Subcutaneous abdominal adipose tissue (tissue), 5 donors: Measurements from ENCODE around the gene PI4KB.
A peak's percentile ranks its signal among the peaks of the same experiment; 100 is the strongest.
"Not testable (repeated sequence)": the region's sequence is repeated elsewhere in the genome, so short reads cannot be mapped to it uniquely, and the experiment has no call there.

ENCODE experiments used
- H3K27ac ChIP-seq: one replicate; pipeline ENCODE4 v1.7.0; 2013; ENCODE audit warnings: low read depth, mild to moderate bottlenecking, inconsistent platforms, low read length, moderate library complexity
- H3K27me3 ChIP-seq, 5 donors: one replicate each; pipeline ENCODE4 v1.7.0; 2013; ENCODE audit warnings: low read length in 5 of 5, inconsistent platforms in 1 of 5; ENCODE audit not compliant: control insufficient read depth in 5 of 5, insufficient read depth in 4 of 5
- H3K36me3 ChIP-seq, 5 donors: one replicate each; pipeline ENCODE4 v1.7.0; 2013; ENCODE audit warnings: low read length in 5 of 5; ENCODE audit not compliant: control insufficient read depth in 5 of 5, insufficient read depth in 5 of 5
- H3K4me1 ChIP-seq, 5 donors: one replicate each; pipeline ENCODE4 v1.7.0; 2013; ENCODE audit warnings: low read length in 5 of 5, mild to moderate bottlenecking in 3 of 5, moderate library complexity in 1 of 5; ENCODE audit not compliant: control insufficient read depth in 5 of 5, insufficient read depth in 5 of 5
- H3K4me3 ChIP-seq, 5 donors: one replicate each; pipeline ENCODE4 v1.7.0; 2013; ENCODE audit warnings: low read length in 5 of 5, low read depth in 1 of 5
- H3K9ac ChIP-seq, 5 donors: one replicate each; pipeline ENCODE4 v1.7.0; 2013; ENCODE audit warnings: low read length in 5 of 5, mild to moderate bottlenecking in 4 of 5, moderate library complexity in 3 of 5
- H3K9me3 ChIP-seq, 5 donors: one replicate each; pipeline ENCODE4 v1.7.0; 2013; ENCODE audit warnings: low read length in 5 of 5; ENCODE audit not compliant: control insufficient read depth in 5 of 5
- donor health status: healthy.
- donor health status: healthy.
- donor health status: healthy.
- donor health status: healthy.
- donor health status: healthy.

Gene PI4KB

GRCh38 chr1:151367658-151368392 is 40.6 kb upstream of the PI4KB start:
- Histone ChIP-seq H3K27me3 (no peaks in the 10 kb centered on the region), H3K4me1 (peaks cover 8 to 67% (median 61%) of the 10 kb centered on the region in 5 donors), H3K9me3 (no peaks in the 10 kb centered on the region), H3K27ac (peak overlapping the region; percentile 97), H3K36me3 (peaks cover 0 to 55% (median 35%) of the 10 kb centered on the region in 5 donors), H3K4me3 (peak overlapping the region in 1 of 5 donors; percentile 24), H3K9ac (peak overlapping the region in 3 of 5 donors; percentile 12 to 63 (median 20))

GRCh38 chr1:151364996-151365395 is 37.8 kb upstream of the PI4KB start:
- H3K4me3 ChIP-seq = no peak overlapping the region

GRCh38 chr1:151362308-151363155 is 35.3 kb upstream of the PI4KB start:
- H3K27me3 ChIP-seq = no peaks in the 10 kb centered on the region
- peaks cover 0 to 9% (median 0%) of the 10 kb centered on the region in 5 donors for H3K9me3 ChIP-seq
- H3K9ac ChIP-seq = no peak overlapping the region
- peaks cover 0 to 54% (median 40%) of the 10 kb centered on the region in 5 donors for H3K36me3 ChIP-seq
- H3K4me1 ChIP-seq = peaks cover 0 to 15% (median 8%) of the 10 kb centered on the region in 5 donors
- no peak overlapping the region for H3K27ac ChIP-seq
- no peak overlapping the region for H3K4me3 ChIP-seq

More at GRCh38 chr1:151364996-151365395, 37.8 kb upstream of the PI4KB start:
- H3K9ac ChIP-seq = no peak overlapping the region
- H3K36me3 ChIP-seq = peaks cover 0 to 68% (median 40%) of the 10 kb centered on the region in 5 donors
- H3K27me3 ChIP-seq = no peaks in the 10 kb centered on the region
- H3K4me1 ChIP-seq = peaks cover 8 to 39% (median 33%) of the 10 kb centered on the region in 5 donors
- no peak overlapping the region for H3K27ac ChIP-seq
- H3K9me3 ChIP-seq = peaks cover 0 to 9% (median 0%) of the 10 kb centered on the region in 5 donors

- Histone ChIP-seq H3K9me3 (peaks cover 0 to 9% (median 0%) of the 10 kb centered on the region in 5 donors), H3K9ac (no peak overlapping the region), H3K4me1 (peaks cover 0 to 10% (median 4%) of the 10 kb centered on the region in 5 donors), H3K27ac (no peak overlapping the region), H3K4me3 (no peak overlapping the region), H3K36me3 (peaks cover 0 to 51% (median 37%) of the 10 kb centered on the region in 5 donors), H3K27me3 (no peaks in the 10 kb centered on the region)
Measured at GRCh38 chr1:151361883-151362282, 34.7 kb upstream of the PI4KB start.

GRCh38 chr1:151356696-151357095 is 29.5 kb upstream of the PI4KB start:
- H3K4me3 ChIP-seq = no peak overlapping the region
- peaks cover 0 to 3% (median 0%) of the 10 kb centered on the region in 5 donors for H3K36me3 ChIP-seq
- no peak overlapping the region for H3K9ac ChIP-seq
- H3K4me1 ChIP-seq = no peaks in the 10 kb centered on the region
- H3K9me3 ChIP-seq = no peaks in the 10 kb centered on the region
- H3K27me3 ChIP-seq = no peaks in the 10 kb centered on the region
- H3K27ac ChIP-seq = no peak overlapping the region

GRCh38 chr1:151352021-151352718 is 25.0 kb upstream of the PI4KB start:
- no peak overlapping the region for H3K4me3 ChIP-seq
- peaks cover 0 to 5% (median 5%) of the 10 kb centered on the region in 5 donors for H3K4me1 ChIP-seq
- no peaks in the 10 kb centered on the region for H3K9me3 ChIP-seq
- no peaks in the 10 kb centered on the region for H3K36me3 ChIP-seq
- H3K27ac ChIP-seq = no peak overlapping the region
- no peaks in the 10 kb centered on the region for H3K27me3 ChIP-seq
- H3K9ac ChIP-seq = no peak overlapping the region

GRCh38 chr1:151350323-151350722 is 23.1 kb upstream of the PI4KB start:
- peaks cover 9 to 18% (median 15%) of the 10 kb centered on the region in 5 donors for H3K4me1 ChIP-seq
- not testable (repeated sequence) for H3K9ac ChIP-seq, H3K4me3 ChIP-seq, H3K36me3 ChIP-seq, H3K9me3 ChIP-seq, H3K27me3 ChIP-seq, H3K27ac ChIP-seq

GRCh38 chr1:151347523-151348246 is 20.5 kb upstream of the PI4KB start:
- H3K27ac ChIP-seq = peak overlapping the region; percentile 39
- H3K9me3 ChIP-seq = no peaks in the 10 kb centered on the region
- H3K36me3 ChIP-seq = peaks cover 0 to 28% (median 24%) of the 10 kb centered on the region in 5 donors
- peaks cover 9 to 18% (median 15%) of the 10 kb centered on the region in 5 donors for H3K4me1 ChIP-seq
- no peaks in the 10 kb centered on the region for H3K27me3 ChIP-seq
- peak overlapping the region; percentile 73 to 98 (median 89) for H3K4me3 ChIP-seq
- peak overlapping the region in 2 of 5 donors; percentile 4 to 52 for H3K9ac ChIP-seq
